KOPT-K1 (cell line): ENCODE data around the gene PLCG2.
"Not testable (repeated sequence)": the region's sequence is repeated elsewhere in the genome, so short reads cannot be mapped to it uniquely, and the experiment has no call there.

ENCODE experiments used
- H3K27ac ChIP-seq: fragments of 200-600 bp; sonication (generic); 2 replicates; pipeline ENCODE4 v1.5.1; 2016; ENCODE audit warnings: antibody characterized with exemption, mild to moderate bottlenecking, low read depth, low read length; ENCODE audit not compliant: poor library complexity, severe bottlenecking
- H3K36me3 ChIP-seq: fragments of 200-600 bp; sonication (generic); 2 replicates; pipeline ENCODE4 v1.5.1; 2017; ENCODE audit warnings: antibody characterized with exemption, mild to moderate bottlenecking, low read length, moderate library complexity; ENCODE audit not compliant: insufficient read depth
- H3K9me3 ChIP-seq: fragments of 200-600 bp; sonication (generic); 2 replicates; pipeline ENCODE4 v1.5.1; 2017; ENCODE audit warnings: antibody characterized with exemption, low read length, mild to moderate bottlenecking; ENCODE audit not compliant: insufficient read depth, poor library complexity, severe bottlenecking

The PLCG2 gene

DNA sequence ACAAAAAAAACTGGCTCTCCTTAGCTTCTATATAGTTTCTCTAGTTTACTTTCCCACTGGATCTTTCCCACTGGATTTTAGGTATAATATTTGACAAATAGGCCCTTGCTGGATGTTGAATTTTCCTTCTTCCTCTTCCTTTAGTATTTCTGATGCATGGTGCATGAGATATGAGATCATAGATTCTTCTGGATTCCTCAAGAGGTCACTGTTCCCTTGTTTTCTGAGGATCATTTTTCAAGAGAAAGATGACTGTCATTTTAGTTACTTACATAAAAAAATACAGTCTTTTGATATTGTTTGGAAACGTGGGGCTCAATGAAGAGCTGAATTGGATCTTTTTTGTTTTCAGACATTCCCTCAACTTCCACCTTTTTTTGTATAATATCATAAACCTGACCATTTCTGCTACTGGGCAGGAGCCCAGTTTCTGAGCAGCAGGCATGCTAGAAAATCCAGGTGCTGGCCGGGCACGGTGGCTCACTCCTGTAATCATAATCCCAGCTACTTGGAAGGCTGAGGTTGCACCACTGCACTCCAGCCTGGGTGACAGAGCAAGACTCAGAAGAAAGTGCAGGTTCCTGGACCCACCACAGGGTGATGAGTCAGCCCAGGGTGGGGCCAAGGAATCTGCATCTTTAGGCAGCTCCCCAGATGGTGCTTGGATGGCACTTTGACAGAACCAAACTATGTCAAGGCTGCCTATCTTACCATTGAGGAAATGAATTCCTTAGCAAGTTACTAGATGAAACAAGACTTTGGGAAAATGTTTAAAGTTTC is 161.9 kb downstream of the PLCG2 start:
- no peak overlapping the region for H3K27ac ChIP-seq
- H3K36me3 ChIP-seq = no peaks in the 10 kb centered on the region
- H3K9me3 ChIP-seq = no peaks in the 10 kb centered on the region

DNA sequence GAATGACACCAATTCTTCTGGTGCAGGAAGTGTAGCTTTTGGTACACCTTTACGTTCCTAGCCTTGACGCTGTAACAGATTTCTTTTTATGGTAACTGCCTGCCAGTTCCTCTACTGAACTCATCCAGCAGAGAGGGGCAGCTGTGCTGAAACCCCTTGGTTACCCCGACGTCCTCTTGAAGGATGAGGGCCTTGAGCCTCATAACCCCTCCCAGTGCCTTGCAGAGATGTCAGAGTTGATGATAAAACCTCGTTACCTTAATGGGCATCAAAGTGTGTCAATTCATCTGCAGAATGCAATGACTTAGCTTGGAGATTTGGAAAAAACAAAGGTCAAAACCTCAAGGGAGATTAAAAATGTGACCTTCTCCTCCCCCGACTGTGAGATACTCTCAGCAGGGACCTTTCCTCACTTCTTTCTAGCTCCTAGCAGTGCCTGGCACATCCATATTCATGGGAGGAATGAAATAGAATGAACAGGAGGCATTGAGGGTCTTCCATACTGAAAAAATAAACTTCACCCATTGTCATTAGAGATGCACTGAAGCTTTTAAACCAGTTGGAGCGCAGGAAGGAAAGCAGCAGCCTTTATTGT is 163.0 kb downstream of the PLCG2 start:
- Histone ChIP-seq H3K9me3 (no peaks in the 10 kb centered on the region), H3K27ac (no peak overlapping the region), H3K36me3 (no peaks in the 10 kb centered on the region)

DNA sequence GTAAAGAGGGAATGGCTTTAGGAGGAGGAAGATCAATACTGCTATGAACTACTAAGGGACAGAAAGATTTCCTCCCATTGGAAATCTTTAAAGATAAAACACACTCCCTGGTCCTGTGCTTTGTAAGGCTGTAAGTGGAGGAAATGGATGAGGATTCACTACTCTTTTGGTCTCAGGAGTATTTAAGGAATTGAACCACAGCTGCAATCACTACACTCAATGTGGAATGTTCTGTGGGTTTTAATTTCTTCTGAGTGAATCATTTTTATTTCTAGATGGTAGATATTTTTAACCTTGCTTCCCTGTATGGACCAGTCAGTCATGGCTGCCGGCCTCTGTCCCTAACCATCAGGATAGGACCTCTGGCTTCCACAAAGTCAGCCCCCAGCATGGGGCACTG is 166.6 kb downstream of the PLCG2 start:
- H3K27ac ChIP-seq = no peak overlapping the region
- H3K9me3 ChIP-seq = no peaks in the 10 kb centered on the region
- H3K36me3 ChIP-seq = no peaks in the 10 kb centered on the region

DNA sequence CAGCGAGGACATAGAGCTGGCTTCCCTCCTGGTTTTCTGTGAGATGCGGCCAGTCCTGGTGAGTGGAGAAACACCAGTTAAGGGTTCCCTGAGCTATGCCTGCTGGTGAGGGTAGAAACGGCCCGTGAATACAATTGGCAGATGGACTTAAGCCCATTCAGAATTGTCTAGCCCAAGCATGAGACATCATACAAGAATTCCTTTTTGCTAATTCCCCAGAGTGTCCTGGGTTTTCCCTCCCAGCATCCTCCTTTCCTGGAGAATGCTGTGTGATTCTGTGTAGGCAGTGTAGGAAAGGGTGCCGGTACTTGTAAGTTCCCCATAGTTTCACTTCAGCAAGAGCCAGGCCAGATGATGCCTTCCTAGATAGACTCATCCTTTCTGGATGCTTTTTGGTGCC is 167.1 kb downstream of the PLCG2 start:
- Histone ChIP-seq H3K9me3 (no peaks in the 10 kb centered on the region), H3K36me3 (no peaks in the 10 kb centered on the region), H3K27ac (no peak overlapping the region)

DNA sequence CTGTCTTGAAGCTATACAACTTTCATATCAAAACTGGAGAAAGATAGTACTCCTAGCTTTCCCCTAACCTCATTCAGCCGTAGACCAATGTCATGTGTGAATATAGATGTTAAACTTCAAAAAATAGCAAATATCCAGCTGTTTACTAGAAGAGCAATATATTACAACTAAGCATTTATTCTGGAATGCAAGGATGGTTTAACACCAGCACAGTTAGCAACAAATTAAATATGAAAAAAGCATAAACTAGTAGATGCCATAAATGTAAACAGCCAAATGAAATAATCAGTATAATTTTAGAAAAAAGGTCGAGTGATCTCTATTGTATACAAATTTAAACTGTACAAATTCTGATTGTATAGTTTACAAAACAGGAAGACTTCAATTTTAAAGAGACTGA is 172.5 kb downstream of the PLCG2 start:
- no peak overlapping the region for H3K27ac ChIP-seq
- H3K36me3 ChIP-seq = no peaks in the 10 kb centered on the region
- H3K9me3 ChIP-seq = peaks cover 5% of the 10 kb centered on the region

DNA sequence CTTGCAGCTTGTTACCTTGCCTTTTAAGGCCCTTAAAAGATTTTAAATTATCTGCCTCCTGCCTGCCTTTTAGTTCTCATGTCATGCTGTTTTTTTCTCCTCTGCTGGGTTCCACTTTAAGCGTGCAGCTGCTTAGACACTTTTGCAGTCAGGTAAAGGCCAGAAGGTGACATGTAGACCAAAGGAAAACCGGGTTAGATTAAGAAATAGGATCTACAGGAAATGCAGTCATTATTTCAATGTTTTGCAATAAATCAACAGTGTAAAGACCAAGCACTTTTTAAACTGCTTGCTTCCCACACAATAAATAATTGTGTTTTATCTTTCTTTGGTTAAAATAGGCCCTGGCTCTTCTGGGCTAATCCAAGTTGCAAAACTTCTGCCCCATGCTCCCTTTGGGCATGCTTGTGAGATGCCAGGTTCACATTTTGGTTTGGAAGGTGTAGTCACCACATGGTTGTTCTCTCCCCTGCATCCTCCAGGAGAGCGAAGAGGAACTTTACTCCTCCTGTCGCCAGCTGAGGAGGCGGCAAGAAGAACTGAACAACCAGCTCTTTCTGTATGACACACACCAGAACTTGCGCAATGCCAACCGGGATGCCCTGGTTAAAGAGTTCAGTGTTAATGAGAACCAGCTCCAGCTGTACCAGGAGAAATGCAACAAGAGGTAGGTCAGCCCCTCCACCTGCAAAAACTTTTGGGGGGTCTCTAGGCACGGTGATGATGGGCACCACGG is 177.3 kb downstream of the PLCG2 start:
- no peak overlapping the region for H3K27ac ChIP-seq
- peaks cover 4% of the 10 kb centered on the region for H3K9me3 ChIP-seq
- H3K36me3 ChIP-seq = no peaks in the 10 kb centered on the region

DNA sequence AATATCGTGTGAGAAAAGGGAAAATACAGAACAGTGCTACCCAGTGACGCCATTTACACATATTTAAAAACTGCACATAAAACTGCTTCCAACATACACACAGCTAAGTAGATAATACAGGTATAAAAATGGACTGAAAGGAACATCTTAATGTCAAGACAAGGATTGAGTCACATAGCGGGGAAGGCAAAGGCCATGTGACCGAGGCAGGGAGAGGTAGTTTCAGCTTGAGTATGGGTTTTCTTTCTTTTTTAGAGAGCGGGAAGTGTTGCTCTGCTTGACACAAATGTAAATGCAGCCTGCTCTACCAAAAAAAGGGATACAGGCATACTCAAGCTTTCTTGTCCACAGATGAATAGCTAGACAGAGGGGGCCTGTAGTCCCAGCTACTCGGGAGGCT is 185.7 kb downstream of the PLCG2 start:
- Histone ChIP-seq H3K9me3 (no peaks in the 10 kb centered on the region), H3K36me3 (no peaks in the 10 kb centered on the region)

DNA sequence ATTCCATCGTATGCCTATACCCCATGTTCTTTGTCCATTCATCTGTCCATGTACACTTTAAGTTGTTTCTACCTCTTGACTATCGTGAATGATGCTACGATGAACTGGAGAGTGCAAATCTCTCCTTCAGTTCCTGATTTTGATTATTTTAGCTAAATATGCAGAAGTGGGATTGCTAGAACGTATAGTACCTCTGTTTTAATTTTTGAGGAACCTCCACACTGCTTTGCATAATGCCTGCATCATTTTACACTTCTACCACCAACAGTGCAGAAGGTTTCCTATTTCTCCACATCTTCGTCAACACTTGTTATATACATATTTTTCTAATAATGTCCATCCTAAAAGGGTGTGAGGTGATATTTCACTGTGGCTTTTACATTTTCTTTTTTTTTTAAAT is 188.3 kb downstream of the PLCG2 start:
- no peaks in the 10 kb centered on the region for H3K36me3 ChIP-seq

More for the DNA sequence above, 185.7 kb downstream of the PLCG2 start:
- H3K27ac ChIP-seq = no peak overlapping the region

DNA sequence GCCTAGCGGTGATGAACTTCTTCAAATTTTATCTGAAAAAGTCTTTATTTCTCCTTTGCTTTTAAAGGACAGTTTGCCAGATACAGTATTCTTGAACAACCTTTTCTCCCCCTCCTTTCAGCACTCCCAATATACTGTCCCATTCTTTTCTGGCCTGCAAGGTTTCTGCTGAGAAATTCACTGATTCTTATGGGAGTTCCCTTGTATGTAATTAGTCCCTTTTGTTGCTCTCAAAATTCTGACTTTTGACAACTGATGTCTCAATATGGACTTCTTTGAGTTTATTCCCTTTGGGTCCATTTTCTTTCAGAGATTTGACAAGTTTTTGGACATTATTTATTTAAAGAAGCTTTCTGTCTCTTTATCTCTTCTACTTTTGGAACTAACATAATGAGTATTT is 192.8 kb downstream of the PLCG2 start:
- Histone ChIP-seq H3K27ac (no peak overlapping the region), H3K9me3 (peaks cover 9% of the 10 kb centered on the region)

More for the DNA sequence above, 188.3 kb downstream of the PLCG2 start:
- Histone ChIP-seq H3K27ac (no peak overlapping the region), H3K9me3 (peaks cover 8% of the 10 kb centered on the region)

DNA sequence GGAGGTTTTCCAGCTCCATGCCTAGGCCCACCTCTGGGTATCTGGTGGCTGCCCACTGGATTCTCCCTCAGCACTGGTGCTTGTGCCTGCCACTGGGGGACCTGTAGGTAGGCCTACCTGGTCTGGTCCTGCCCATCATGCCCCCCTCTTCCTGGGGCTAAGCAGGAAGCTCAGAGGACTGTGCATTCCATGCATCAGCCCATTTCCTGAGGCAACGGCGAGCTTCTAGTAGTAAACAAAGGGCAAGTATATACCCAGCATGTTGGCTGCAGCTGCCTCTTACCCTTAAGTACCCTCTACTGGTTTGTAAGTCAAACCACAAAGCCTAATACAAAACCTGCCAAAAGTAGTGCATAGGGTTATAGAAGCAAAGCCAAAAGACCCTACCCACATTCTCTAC is 194.6 kb downstream of the PLCG2 start:
- H3K36me3 ChIP-seq = no peaks in the 10 kb centered on the region
- H3K27ac ChIP-seq = no peak overlapping the region
- H3K9me3 ChIP-seq = peaks cover 9% of the 10 kb centered on the region

More for the DNA sequence above, 192.8 kb downstream of the PLCG2 start:
- H3K36me3 ChIP-seq = no peaks in the 10 kb centered on the region

DNA sequence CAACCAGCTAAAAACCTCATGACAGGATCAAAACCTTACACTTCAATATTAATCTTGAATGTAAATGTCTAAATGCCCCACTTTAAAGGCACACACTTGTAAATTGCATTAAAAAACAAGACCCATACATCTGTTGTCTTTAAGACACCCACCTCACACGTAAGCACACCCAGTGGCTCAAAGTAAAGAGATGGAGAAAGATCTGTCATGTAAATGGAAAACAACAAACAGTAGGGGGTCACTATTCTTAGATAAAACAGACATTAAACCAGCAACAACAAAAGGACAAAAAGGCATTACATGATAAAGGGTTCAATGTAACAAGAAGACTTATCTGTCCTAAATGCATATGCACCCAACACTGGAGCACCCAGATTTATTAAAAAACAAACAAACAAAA is 196.5 kb downstream of the PLCG2 start:
- Histone ChIP-seq H3K9me3 (peaks cover 9% of the 10 kb centered on the region), H3K27ac (no peak overlapping the region), H3K36me3 (no peaks in the 10 kb centered on the region)

DNA sequence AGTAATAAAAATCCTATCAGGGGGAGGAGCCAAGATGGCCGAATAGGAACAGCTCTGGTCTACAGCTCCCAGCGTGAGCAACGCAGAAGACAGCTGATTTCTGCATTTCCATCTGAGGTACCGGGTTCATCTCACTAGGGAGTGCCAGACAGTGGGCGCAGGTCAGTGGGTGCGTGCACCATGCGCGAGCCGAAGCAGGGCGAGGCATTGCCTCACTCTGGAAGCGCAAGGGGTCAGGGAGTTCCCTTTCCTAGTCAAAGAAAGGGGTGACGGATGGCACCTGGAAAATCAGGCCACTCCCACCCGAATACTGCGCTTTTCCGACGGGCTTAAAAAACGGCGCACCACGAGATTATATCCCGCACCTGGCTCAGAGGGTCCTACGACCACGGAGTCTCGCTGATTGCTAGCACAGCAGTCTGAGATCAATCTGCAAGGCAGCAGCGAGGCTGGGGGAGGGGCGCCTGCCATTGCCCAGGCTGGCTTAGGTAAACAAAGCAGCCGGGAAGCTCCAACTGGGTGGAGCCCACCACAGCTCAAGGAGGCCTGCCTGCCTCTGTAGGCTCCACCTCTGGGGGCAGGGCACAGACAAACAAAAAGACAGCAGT is 198.3 kb downstream of the PLCG2 start:
- not testable (repeated sequence) for H3K27ac ChIP-seq, H3K36me3 ChIP-seq, H3K9me3 ChIP-seq

DNA sequence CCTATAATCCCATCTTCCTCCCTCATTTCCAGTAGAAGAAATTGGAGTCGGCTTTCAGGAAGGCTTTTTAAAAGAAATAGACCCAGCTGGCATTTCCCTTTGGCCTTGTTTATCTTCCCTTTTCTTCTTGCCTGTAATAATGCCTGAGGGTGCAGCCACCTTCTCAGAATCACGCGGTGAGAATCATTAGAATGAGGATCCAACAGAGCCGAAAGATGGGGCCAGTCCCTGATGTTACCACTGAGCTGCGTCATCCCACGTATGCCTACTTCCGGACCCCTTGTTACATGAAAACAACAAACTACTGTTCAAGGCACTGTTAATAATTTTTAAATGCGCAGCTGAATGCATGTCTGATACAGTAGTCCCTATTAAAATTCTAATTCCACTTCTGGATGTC is 208.0 kb downstream of the PLCG2 start:
- Histone ChIP-seq H3K36me3 (no peaks in the 10 kb centered on the region), H3K9me3 (no peaks in the 10 kb centered on the region), H3K27ac (no peak overlapping the region)

DNA sequence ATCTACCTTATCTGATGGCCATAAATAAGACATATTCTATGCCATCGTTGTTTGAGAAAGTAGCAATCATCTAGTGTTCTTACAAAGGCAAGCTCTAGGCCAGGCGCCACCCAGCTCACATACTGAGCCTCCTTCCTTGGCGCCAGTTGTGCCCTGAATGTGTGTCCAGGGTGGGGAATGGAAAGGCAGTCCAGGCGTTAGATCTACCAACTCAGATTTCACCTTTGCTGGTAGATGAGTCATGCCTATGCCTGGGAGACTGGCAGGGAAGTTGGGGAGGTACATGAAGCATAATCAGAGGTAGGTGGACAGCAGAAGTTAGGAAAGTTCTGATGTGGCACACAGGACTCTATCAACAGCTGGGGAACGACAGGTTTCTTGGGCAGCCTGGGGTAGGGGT is 208.6 kb downstream of the PLCG2 start:
- Histone ChIP-seq H3K9me3 (no peaks in the 10 kb centered on the region), H3K36me3 (no peaks in the 10 kb centered on the region), H3K27ac (no peak overlapping the region)

DNA sequence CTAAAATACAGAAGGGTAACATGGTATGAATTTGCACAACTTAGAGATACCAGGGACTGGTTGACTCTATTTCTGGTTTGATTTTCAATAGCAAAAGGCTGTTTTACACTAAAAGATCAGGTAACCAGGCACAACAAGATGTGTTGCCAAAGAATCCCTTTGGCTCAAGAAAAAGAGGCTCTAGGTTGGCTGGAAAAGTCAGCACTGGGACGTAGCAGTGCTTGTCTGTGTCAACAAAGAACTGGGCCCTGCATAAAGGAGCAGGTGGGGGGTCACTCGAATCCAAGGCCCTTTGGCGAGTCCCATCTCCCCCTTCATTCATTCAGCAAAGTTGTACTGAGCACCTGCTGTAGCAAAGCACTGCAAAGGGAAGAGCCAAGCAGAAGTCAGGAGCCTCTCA is 213.8 kb downstream of the PLCG2 start:
- Histone ChIP-seq H3K36me3 (no peaks in the 10 kb centered on the region), H3K27ac (no peak overlapping the region), H3K9me3 (no peaks in the 10 kb centered on the region)
